CD4-positive, CD25-positive, alpha-beta regulatory T cell (primary cell): ENCODE data around the gene OPCML. TPM values are rescaled to one million over a fixed set of nuclear protein-coding genes. Genes with fewer than 3 reads are reported as not detected.

Experiments used
- ATAC-seq, 2 donors: fragments of 150-1000 bp; cut with Tn5 transposase; one replicate each; pipeline ENCODE4 v1.10.0; 2021; ENCODE audit warnings: low read depth in 2 of 2, moderate number of reproducible peaks in 2 of 2, moderate library complexity in 1 of 2
- DNase-seq, 3 donors: peaks; one replicate each; pipeline versions ENCODE4 v3.0.0 to v3.0.0-alpha.2; 2012 to 2022; ENCODE audit warnings: mixed read lengths in 1 of 3
- H3K27ac ChIP-seq: one replicate; pipeline ENCODE4 v1.7.0; 2013; ENCODE audit warnings: mild to moderate bottlenecking, low read length; ENCODE audit not compliant: insufficient read depth, poor library complexity, severe bottlenecking
- H3K27me3 ChIP-seq: one replicate; pipeline ENCODE4 v1.7.0; 2013; ENCODE audit warnings: low read length; ENCODE audit not compliant: control insufficient read depth, insufficient read depth
- H3K36me3 ChIP-seq: one replicate; pipeline ENCODE4 v1.7.0; 2013; ENCODE audit warnings: mild to moderate bottlenecking, low read length, moderate library complexity; ENCODE audit not compliant: control insufficient read depth, insufficient read depth
- H3K4me1 ChIP-seq: 2 replicates; pipeline ENCODE4 v1.7.0; 2013; ENCODE audit warnings: mild to moderate bottlenecking, low read length; ENCODE audit not compliant: insufficient read depth, control insufficient read depth, poor library complexity, severe bottlenecking
- H3K4me3 ChIP-seq: one replicate; pipeline ENCODE4 v1.7.0; 2013; ENCODE audit warnings: low read depth, mild to moderate bottlenecking, low read length, moderate library complexity
- H3K9me3 ChIP-seq, 2 experiments: 1 replicate in 1 of 2; 2 replicates in 1 of 2; pipeline ENCODE4 v1.7.0; 2013; ENCODE audit warnings: low read length in 2 of 2, mild to moderate bottlenecking in 1 of 2, moderate library complexity in 1 of 2; ENCODE audit not compliant: control insufficient read depth in 2 of 2
- H3K27ac Mint-ChIP-seq, 3 donors: one replicate each; pipeline ENCODE4 v1.8.0; 2020 to 2022; ENCODE audit warnings: mild to moderate bottlenecking in 3 of 3, mixed read lengths in 3 of 3, moderate library complexity in 2 of 3
- H3K27me3 Mint-ChIP-seq: one replicate; pipeline ENCODE4 v1.8.0; 2022; ENCODE audit warnings: mild to moderate bottlenecking, mixed read lengths
- H3K36me3 Mint-ChIP-seq: one replicate; pipeline ENCODE4 v1.8.0; 2020; ENCODE audit warnings: mixed read lengths
- H3K4me1 Mint-ChIP-seq, 4 donors: one replicate each; pipeline ENCODE4 v1.8.0; 2020 to 2022; ENCODE audit warnings: mixed read lengths in 4 of 4, mild to moderate bottlenecking in 1 of 4
- H3K4me3 Mint-ChIP-seq, 4 donors: one replicate each; pipeline ENCODE4 v1.8.0; 2020 to 2022; ENCODE audit warnings: mild to moderate bottlenecking in 4 of 4, mixed read lengths in 4 of 4, moderate library complexity in 3 of 4
- H3K9me3 Mint-ChIP-seq, 7 donors: one replicate each; pipeline ENCODE4 v1.8.0; 2020 to 2022; ENCODE audit warnings: mixed read lengths in 7 of 7, mild to moderate bottlenecking in 3 of 7, moderate library complexity in 2 of 7
- polyA plus RNA-seq, 4 donors: library from polyadenylated mRNA; unstranded; fragments of 300-500 nt; fragmentation: Illumina TruSeq; gene quantifications; one replicate each; pipeline ENCODE4 v1.2.3, GENCODE V29; 2021
- total RNA-seq: library from RNA; stranded (reverse); gene quantifications from one replicate; pipeline ENCODE4 v1.2.3, GENCODE V29; 2022

The OPCML gene
- total and polyA plus RNA-seq, 5 donors from 2014 or later = not detected

DNA sequence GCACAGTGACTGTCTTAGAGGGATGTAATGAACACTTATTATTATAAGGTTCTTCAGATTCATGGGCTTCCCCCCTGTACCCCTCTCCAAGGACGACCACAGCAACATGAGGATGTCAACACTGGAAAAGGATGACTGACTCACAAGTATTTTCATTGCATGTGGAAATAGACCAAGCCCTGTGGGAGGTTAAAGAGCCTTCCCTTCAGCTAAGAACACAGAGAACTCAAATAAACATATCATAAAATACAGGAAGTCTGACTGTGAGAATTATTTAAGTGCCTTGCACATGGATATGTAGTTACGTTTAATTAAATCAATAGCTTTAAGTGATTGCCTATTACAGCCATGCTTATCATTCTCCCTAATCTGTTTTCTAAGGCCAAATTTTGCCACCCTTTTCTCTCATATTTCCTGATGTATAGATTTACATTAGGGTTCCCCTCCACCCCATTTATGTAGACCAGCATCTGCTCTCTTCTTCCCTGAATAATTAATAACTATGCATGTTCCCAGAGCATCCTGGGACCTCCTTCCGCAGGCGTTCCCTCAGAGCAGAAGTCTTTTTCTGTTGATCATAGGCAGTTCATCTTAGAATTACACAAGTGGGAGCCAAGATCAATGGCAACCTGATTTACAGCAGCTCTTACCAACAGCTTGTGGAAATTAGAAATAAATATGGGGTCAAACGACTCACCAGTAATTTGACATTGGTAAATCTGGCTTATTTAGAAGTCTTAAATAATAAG is 226.9 kb downstream of the OPCML start:
- Mint-ChIP-seq H3K4me1 (no peaks in the 10 kb centered on the region), H3K4me3 (no peak overlapping the region), H3K27me3 (no peaks in the 10 kb centered on the region), H3K36me3 (no peaks in the 10 kb centered on the region), H3K27ac (no peak overlapping the region), H3K9me3 (peaks cover 0 to 13% (median 3%) of the 10 kb centered on the region in 7 donors)
- Histone ChIP-seq H3K9me3 (no peaks in the 10 kb centered on the region), H3K27ac (no peak overlapping the region), H3K27me3 (no peaks in the 10 kb centered on the region), H3K4me3 (no peak overlapping the region), H3K4me1 (no peaks in the 10 kb centered on the region), H3K36me3 (no peaks in the 10 kb centered on the region)
- DNase-seq = no peak
- no peak for ATAC-seq

DNA sequence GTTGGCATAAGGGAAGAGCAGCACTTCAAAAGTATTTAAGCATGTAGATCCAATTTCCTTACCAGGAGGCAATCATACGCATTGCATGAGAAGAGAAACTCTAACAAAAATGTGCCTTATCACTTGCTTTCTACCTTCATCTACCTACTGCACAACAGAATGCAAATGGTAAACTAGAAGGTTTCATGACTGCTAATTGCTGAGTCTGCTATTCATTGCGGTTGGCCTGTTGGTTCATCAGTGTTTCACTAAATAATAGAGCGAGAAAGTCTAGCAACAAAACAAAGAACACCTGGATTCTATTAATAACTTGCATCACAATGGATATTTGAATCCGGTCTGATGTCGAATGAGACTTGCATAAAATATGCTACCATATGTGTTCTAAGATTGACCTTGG is 229.0 kb downstream of the OPCML start:
- Histone ChIP-seq H3K9me3 (no peaks in the 10 kb centered on the region), H3K27me3 (no peaks in the 10 kb centered on the region), H3K27ac (no peak overlapping the region), H3K4me1 (no peaks in the 10 kb centered on the region), H3K36me3 (no peaks in the 10 kb centered on the region), H3K4me3 (no peak overlapping the region)
- H3K4me3 Mint-ChIP-seq = no peak overlapping the region
- no peaks in the 10 kb centered on the region for H3K27me3 Mint-ChIP-seq
- H3K4me1 Mint-ChIP-seq = no peaks in the 10 kb centered on the region
- H3K36me3 Mint-ChIP-seq = no peaks in the 10 kb centered on the region
- no peak overlapping the region for H3K27ac Mint-ChIP-seq
- no peak for DNase-seq
- ATAC-seq = no peak
- H3K9me3 Mint-ChIP-seq = peaks cover 0 to 13% (median 3%) of the 10 kb centered on the region in 7 donors

DNA sequence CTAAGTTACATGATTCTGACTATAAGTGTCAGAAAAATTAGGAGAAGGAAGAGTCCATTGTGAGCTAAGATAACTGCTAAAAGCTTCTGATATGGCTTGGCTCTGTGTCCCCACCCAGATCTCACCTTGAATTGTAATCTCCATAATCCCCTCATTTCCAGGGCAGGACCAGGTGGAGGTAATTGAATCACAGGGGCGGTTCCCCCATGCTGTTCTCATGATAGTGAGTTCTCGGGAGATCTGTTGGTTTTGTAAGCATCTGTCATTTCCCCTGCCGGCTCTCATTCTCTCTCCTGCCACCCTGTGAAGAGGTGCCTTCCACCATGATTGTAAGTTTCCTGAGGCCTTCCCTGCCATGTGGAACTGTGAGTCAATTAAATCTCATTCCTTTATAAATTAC is 230.2 kb downstream of the OPCML start:
- H3K4me1 Mint-ChIP-seq = no peaks in the 10 kb centered on the region
- Histone ChIP-seq H3K27me3 (no peaks in the 10 kb centered on the region), H3K27ac (no peak overlapping the region), H3K9me3 (no peaks in the 10 kb centered on the region), H3K36me3 (no peaks in the 10 kb centered on the region), H3K4me1 (no peaks in the 10 kb centered on the region), H3K4me3 (no peak overlapping the region)
- DNase-seq = no peak
- no peaks in the 10 kb centered on the region for H3K36me3 Mint-ChIP-seq
- H3K27ac Mint-ChIP-seq = no peak overlapping the region
- H3K27me3 Mint-ChIP-seq = no peaks in the 10 kb centered on the region
- peaks cover 0 to 16% (median 3%) of the 10 kb centered on the region in 7 donors for H3K9me3 Mint-ChIP-seq
- no peak overlapping the region for H3K4me3 Mint-ChIP-seq
- no peak for ATAC-seq

DNA sequence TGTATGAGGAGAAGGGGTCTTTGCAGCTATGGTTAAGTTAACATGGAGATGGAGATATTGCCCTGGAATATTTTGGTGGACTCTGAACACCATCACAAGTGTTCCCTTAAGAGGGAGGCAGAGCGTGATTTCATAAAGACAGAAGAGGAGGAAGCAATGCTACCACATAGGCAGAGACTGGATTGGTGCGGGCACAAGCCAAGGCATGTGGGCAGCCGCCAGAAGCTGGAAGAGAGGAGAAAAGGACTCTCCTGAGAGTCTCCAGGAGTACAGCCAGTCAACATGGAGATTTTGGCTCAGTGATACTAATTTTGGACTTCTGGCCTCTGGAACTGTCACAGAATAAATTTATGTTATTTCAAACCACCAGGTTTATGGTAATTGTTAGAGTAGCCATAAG is 231.6 kb downstream of the OPCML start:
- DNase-seq (no peak), ATAC-seq (no peak)
- no peaks in the 10 kb centered on the region for H3K36me3 ChIP-seq
- Mint-ChIP-seq H3K27me3 (no peaks in the 10 kb centered on the region), H3K36me3 (no peaks in the 10 kb centered on the region), H3K4me3 (no peak overlapping the region), H3K27ac (no peak overlapping the region), H3K4me1 (no peaks in the 10 kb centered on the region), H3K9me3 (peaks cover 0 to 16% (median 3%) of the 10 kb centered on the region in 7 donors)
- no peaks in the 10 kb centered on the region for H3K4me1 ChIP-seq
- H3K4me3 ChIP-seq = no peak overlapping the region
- H3K27ac ChIP-seq = no peak overlapping the region
- no peaks in the 10 kb centered on the region for H3K9me3 ChIP-seq
- no peaks in the 10 kb centered on the region for H3K27me3 ChIP-seq

DNA sequence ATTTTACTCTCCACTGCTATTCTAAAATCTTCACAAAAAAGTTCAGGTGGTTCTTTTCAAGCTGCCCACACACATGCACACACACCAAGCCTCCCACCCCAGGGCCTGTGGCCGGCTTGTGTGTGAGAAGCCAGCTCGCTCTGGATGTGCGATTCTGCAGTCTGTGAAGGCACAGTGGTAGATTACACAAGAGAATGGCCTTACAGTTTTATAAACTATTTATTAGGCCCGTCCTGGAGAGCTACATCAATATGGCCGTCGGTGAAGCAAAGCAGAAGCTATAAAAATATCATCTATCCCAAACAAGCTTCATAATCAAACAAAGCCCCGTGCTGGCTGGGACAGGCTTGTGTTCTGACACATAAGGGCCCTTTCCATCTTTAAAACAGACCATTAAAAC is 240.5 kb downstream of the OPCML start:
- H3K9me3 Mint-ChIP-seq = peaks cover 0 to 6% (median 0%) of the 10 kb centered on the region in 7 donors
- no peak overlapping the region for H3K27ac Mint-ChIP-seq
- H3K4me3 Mint-ChIP-seq = no peak overlapping the region
- Histone ChIP-seq H3K27ac (no peak overlapping the region), H3K36me3 (no peaks in the 10 kb centered on the region), H3K4me3 (no peak overlapping the region), H3K27me3 (no peaks in the 10 kb centered on the region), H3K9me3 (no peaks in the 10 kb centered on the region), H3K4me1 (no peaks in the 10 kb centered on the region)
- no peaks in the 10 kb centered on the region for H3K36me3 Mint-ChIP-seq
- H3K27me3 Mint-ChIP-seq = no peaks in the 10 kb centered on the region
- DNase-seq (no peak), ATAC-seq (no peak)
- no peaks in the 10 kb centered on the region for H3K4me1 Mint-ChIP-seq

DNA sequence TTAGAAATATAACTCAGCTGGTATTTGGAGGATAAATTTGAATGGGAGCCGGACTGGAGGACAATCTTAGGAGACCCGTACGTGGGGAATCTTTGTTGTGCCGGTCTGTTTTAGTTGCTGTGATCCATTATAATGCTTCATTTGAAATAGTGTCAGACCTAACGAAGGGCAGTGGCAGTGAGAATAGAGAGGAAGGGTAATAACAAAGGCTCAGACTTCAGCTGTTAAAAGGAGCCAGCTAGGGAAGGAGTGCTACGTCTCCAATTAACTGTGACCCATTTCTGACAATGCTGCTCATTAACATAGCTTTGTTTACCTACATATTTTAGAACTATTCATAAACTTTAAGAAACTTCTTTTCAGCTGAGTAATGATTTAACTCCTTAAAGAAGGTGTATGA is 246.9 kb downstream of the OPCML start:
- no peaks in the 10 kb centered on the region for H3K27me3 ChIP-seq
- no peak overlapping the region for H3K27ac Mint-ChIP-seq
- no peak overlapping the region for H3K27ac ChIP-seq
- no peaks in the 10 kb centered on the region for H3K4me1 Mint-ChIP-seq
- no peaks in the 10 kb centered on the region for H3K4me1 ChIP-seq
- H3K36me3 ChIP-seq = no peaks in the 10 kb centered on the region
- DNase-seq (no peak), ATAC-seq (no peak)
- H3K4me3 ChIP-seq = no peak overlapping the region
- no peaks in the 10 kb centered on the region for H3K36me3 Mint-ChIP-seq
- H3K27me3 Mint-ChIP-seq = no peaks in the 10 kb centered on the region
- H3K9me3 ChIP-seq = peaks cover 0 to 2% of the 10 kb centered on the region in 2 experiments
- H3K9me3 Mint-ChIP-seq = peaks cover 0 to 5% (median 2%) of the 10 kb centered on the region in 7 donors
- H3K4me3 Mint-ChIP-seq = no peak overlapping the region

DNA sequence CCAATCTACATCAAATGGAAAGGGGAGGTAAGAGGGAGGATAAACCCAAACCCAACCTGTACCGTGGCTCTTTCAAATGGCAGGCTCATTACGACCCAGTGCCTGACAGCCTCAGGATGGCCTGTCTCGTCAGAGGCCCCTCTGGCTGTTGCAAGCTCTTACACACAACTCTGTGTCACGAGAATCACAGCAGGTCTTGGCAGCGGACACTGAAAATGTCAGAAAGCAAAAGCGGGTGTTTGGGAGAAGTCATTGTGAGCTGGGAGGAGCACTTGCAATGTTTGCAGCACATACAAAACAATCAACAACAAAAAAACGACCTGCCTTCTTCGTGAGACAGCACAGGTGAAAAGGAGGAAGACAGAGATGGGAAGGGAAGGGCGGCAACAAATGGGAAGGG is 248.1 kb downstream of the OPCML start:
- H3K4me3 Mint-ChIP-seq = no peak overlapping the region
- no peaks in the 10 kb centered on the region for H3K27me3 Mint-ChIP-seq
- DNase-seq = no peak
- H3K27ac ChIP-seq = no peak overlapping the region
- H3K36me3 Mint-ChIP-seq = no peaks in the 10 kb centered on the region
- peaks cover 0 to 5% (median 2%) of the 10 kb centered on the region in 7 donors for H3K9me3 Mint-ChIP-seq
- H3K27me3 ChIP-seq = no peaks in the 10 kb centered on the region
- peaks cover 0 to 2% of the 10 kb centered on the region in 2 experiments for H3K9me3 ChIP-seq
- no peaks in the 10 kb centered on the region for H3K4me1 Mint-ChIP-seq
- no peaks in the 10 kb centered on the region for H3K4me1 ChIP-seq
- H3K27ac Mint-ChIP-seq = no peak overlapping the region
- H3K4me3 ChIP-seq = no peak overlapping the region
- no peak for ATAC-seq
- H3K36me3 ChIP-seq = no peaks in the 10 kb centered on the region

DNA sequence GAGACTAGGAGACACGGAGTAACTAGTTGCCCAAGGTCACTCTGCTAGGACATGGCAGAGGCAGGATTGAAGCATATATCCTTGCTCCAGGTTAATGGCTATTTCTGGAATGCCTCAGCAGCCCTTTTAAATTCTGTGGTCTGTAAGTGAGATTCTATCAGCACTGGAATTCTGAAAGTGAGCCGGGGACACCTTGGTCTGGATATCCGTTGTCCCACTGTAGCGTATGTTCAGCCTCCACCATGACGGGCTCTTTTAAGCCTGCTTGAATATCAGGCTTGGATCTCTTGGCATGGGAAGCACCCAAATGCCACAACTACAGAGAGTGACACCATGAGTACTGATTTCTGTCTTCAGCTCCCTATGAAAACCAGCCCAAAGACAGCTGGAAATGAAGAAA is 254.4 kb downstream of the OPCML start:
- no peak overlapping the region for H3K27ac Mint-ChIP-seq

More for the DNA sequence above, 254.4 kb downstream of the OPCML start:
- no peaks in the 10 kb centered on the region for H3K36me3 ChIP-seq
- H3K27me3 ChIP-seq = no peaks in the 10 kb centered on the region
- no peaks in the 10 kb centered on the region for H3K4me1 Mint-ChIP-seq
- H3K27me3 Mint-ChIP-seq = no peaks in the 10 kb centered on the region
- no peak overlapping the region for H3K4me3 ChIP-seq
- H3K9me3 Mint-ChIP-seq = peaks cover 0 to 8% (median 0%) of the 10 kb centered on the region in 7 donors
- no peak overlapping the region for H3K4me3 Mint-ChIP-seq
- no peaks in the 10 kb centered on the region for H3K4me1 ChIP-seq
- DNase-seq (no peak), ATAC-seq (no peak)
- no peak overlapping the region for H3K27ac ChIP-seq
- no peaks in the 10 kb centered on the region for H3K36me3 Mint-ChIP-seq
- H3K9me3 ChIP-seq = no peaks in the 10 kb centered on the region
